GM11168 (cell line): Measurements from ENCODE around the gene TIMM44.

ENCODE experiments used
- in situ Hi-C: fragments of 300-500 bp; cut with MboI; formaldehyde crosslinking; loops from one replicate; pipeline ENCODE4 v1.12.0; 2022; ENCODE audit warnings: low sequenced_read_pairs; ENCODE audit not compliant: unreplicated experiment

The TIMM44 gene, protein sequence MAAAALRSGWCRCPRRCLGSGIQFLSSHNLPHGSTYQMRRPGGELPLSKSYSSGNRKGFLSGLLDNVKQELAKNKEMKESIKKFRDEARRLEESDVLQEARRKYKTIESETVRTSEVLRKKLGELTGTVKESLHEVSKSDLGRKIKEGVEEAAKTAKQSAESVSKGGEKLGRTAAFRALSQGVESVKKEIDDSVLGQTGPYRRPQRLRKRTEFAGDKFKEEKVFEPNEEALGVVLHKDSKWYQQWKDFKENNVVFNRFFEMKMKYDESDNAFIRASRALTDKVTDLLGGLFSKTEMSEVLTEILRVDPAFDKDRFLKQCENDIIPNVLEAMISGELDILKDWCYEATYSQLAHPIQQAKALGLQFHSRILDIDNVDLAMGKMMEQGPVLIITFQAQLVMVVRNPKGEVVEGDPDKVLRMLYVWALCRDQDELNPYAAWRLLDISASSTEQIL

DNA sequence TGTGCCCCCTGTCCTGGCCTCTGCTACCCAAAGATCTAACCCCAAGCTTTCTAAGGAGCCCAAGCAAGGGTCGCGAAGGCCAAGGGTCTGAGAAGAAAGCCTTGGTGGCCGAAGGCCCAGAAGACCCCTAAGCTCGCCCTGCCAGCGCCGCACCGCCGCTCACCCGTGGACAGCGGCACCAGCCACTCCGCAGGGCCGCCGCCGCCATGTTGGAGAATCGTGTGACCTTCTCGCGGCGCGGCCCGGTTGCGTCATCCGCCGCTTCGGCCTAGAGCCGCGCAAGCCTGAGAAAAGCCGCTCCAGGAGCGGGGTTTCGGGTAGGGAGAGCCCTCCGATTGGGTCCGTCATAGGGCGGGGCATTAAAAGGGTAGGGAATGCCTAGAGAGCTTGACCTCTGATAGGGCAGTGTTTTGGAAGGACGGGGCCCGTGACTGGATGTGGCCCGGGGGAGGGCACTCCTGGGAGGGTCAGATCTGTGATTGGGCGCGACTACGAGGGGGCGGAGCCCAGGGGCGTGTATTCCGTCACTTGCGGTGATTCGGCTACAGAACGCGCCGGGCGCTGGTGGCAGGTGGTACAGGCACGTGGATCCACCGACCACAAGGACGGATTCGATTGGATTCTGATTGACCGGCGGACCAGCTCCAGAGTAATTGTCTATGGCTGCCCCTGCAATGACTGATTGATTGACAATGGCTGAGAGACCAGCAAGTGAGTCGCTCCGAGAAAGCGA is at the start of gene TIMM44:
Gene TIMM44 (minus strand): TSS at position 223 of the 733 bp plus-strand sequence. CDS start 15 bp downstream, at position 208.
- in situ Hi-C loops: no loop called here

DNA sequence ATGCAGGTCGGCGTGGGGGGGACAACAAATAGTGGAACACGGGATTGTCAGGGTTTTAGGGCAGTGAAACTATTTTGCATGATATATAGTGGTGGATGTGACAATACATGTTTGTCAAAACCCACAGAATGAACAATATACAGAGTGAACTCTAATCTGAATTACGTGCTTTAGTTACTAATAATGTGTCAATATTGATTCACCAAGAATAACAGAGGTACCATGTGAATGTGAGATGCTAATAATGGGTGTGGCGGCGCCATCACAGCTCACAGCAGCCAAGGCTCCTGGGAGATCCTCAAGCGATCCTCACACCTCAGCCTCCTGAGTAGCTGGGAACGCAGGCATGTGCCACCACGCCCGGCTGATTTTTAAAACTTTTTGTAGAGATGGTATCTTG is 49.1 kb upstream of the TIMM44 start:
- in situ Hi-C loops: no loop called here

DNA sequence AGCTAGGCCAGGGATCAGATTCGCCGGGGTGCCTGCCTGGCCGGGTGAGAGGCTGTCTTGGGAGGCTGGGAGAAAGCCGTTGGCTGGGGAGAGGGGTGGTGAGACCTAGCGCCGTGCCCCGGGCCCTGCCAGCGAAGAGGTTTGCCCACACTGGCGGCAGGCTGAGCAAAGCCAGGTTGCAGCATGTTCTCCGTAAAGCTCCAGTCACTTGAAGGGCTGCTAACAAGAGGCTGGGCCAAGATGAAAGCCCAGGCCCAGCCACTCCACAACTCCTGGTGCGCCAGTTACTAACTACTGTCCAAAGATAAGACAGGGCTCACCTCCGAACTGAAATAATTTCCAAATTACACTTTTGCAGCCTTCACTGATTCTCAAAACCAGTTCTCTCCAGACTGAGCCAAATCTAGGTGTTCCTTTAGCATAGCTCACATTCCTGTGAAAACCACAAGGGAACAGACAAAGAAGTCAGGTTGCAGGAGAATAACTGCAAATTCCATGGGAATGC is 45.7 kb upstream of the TIMM44 start:
- in situ Hi-C loops: no loop called here

DNA sequence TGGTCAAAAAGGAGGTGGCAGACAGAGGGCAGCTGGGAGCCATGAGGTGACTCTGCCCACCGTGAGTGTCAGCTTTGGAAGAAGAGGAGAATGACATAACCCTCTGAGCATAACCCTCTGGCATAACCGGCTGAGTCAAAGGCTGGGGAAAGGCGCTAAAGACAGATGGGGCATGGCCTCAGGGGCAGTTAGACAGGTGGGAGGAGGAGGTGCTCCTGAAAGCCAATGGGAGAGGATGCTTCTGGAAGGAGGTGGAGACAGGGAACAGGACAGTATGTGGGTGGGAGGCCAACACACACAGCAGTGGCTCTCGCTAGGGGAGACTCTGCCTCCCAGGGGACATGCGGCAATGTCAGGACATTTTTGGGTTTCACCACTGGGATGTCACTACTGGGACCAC is 44.8 kb upstream of the TIMM44 start:
- in situ Hi-C loops: no loop called here

DNA sequence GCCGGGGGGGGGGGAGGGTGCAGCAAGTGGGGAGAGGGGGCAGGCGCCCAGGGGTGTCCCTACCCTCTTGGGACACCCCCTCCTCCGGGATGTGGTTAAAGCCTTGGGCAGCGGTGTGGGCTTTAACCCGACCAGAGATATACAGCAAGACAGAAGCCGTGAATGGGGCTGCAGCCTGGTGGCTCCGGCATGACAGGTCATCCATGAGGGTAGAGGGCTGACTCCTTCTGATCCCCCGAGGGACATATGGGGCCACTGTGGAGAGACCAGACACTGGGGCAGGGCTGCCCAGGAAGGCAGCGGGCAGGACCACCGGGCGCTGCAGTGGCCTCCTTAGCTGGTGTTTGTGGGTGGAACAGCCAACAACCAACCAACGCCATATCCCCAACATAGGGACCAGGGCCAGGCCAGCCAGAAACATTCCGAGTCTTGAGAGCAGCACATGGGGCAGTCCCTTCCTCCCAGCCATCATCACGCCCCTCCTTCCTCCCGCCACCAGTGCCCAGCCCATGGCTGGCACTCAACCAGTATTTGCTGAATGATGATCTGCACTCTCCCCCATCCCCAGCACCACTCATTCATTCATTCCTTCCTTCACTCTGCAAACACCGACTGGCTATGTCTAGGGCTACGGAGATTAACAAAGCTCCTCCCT is 43.8 kb upstream of the TIMM44 start:
- in situ Hi-C loops: no loop called here

DNA sequence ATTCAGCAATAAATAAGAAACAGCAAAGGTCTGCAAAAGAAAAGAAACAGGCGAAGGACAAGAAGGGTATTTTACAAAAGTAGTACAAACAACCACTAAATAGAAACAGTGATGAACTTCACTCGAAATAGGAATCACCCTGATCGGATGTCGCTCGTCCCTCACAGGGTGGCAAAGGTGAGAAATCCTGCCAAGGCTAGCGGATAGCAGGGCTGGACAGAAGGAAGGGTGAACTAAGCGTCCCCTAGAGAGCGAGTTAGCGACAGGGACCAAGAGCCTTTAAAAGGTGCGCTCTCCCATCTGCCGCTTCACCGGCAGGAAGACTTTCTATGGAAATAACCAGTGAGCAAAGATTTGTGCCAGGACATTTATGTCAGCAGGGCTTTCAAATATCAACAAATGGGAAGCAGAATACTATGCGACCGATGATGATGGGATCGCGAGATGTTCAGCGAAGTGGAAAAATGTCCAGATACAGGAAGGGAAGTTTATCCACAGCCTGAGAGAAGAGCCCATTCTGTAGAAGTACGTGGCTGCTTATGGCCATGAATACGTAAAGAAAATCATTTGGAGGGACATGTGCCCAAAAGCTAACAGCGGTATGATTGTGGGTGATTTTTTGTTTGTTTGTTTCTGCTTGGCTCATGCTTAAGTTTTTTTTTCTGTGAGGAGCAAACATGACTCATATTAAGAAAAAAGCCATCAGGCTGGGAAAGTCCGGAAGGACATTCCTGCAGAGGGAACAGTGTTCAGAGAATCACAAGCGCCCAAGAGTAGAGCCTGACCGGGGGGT is 43.1 kb upstream of the TIMM44 start:
- in situ Hi-C loops: no loop called here

DNA sequence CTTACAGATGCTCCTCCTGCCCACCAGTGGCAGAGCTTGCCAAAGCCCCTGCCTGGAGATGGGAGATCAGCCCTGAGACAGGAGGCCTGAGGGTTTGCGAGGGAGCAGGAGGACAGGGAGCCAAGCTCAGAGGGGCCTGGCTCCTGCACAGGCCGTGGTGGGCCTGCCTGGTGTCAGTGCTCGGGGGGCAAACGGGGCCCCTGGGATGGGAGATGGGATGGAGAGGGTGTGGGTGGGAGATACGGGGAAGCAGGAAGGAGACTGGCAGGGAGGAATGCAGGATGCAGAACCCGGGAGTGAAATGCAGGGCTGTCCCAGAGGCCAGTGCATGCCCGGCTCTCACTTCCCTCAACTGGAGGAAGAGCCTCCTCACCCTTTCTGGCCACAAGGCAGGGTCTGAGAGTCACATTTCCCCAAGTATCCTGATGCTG is 42.0 kb upstream of the TIMM44 start:
- in situ Hi-C loops: no loop called here

DNA sequence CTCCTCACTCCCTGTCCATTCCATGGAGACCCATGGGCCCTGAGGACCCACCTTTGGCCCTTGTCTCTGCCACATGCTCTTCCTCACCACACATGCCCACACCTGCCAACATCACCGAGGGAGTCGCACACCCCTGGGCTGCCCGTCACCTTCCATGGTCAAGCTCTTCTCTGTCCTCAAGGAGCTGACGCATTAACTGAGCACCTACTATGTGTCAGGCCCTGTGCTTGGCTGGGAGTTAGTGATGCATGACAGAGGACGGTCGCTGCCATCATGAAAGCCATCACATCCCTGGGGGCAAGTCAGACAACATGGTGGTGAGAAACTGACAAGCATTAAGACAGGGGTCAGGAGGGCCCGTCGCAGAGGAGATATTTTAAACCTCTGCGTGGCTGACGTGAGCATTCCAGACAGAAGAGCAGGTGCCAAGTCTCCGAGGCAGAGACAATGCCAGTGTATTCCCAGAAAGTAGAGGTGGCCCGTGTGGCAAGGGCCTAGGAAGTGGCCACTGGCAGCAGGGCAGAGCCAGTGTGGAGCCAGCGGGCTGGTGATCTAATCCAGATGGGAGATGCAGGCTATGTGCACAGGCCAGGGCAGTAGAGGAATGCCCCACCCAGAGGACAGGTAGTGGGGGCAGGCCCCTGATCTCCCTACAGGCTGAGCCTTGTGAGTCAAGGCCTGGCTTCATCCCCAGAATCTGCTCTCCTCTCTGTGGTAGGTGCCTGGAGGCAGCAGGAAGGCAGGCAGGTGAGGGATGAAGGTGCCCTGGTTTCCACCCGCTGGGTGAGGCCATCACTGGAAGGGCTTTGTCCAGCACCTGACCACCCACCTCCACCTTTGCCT is 40.8 kb upstream of the TIMM44 start:
- in situ Hi-C loops: no loop called here

DNA sequence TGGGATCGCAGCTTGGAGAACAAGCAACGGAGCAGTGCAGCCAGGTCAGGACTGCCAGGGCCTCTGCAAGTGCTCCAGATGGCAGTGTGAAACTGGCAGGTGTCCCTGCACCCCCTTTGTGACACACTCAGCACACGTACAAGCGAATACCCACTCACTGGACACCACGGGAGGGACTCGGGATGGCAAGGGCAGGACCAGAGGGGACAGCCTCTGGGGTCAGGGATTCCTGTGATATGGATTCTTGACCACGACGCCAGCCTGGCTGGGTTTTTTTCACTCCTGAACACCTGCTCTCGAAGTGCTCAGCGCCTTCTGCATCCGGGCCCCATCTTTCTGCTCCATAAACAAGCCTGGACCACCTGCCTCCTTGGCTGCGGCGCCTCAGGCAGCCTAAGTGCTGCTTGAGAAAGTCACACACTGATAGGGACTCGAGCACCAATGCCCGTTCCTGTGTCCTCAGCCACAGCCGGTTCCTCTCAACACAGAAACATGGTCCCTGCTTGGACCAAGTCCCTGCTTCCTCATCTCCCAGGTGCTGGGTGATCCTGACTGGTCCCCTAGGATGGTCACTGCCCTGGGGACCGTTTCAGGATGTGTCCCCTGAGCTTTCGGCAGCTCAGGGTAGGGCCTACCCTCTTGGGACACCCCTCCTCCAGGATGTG is 40.0 kb upstream of the TIMM44 start:
- in situ Hi-C loops: no loop called here

DNA sequence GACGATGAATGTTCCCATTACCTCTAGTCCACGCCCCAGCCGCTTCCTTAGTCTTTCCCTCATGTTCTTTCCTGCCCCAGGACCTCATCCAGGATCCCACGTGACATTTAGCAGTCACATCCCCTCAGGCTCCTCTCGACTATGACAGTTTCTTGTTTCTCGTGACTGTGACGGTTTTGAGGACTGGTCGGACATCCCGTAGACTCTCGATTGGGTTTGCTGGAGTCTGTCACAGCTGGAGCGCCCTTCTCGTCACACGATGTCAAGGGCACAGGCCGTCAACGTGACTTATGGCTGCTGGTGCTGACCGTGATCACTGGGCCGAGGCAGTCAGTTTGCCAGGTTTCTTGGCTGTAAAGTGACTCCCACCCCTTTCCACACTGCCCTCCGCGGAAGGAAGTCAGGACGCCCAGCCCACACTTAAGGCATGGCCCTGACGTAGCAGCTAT is 39.2 kb upstream of the TIMM44 start:
- in situ Hi-C loops: no loop called here

DNA sequence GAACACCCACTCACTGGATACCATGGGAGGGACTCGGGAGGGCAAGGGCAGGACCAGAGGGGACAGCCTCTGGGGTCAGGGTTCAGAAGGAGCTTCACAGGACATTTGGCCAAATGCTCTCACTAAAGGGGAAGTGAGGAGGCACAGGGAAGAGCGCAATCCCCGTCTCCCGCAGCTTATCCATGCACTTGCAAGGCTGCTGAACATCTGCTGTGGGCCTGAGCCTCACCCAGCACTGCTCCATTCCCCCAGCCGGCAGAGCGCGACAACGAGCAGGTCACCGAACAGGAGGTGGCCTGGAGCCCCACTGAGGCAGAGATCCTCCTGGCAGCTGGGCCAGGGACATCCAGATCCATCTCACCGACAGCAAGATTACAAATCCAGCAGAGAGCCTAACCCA is 38.6 kb upstream of the TIMM44 start:
- in situ Hi-C loops: no loop called here

DNA sequence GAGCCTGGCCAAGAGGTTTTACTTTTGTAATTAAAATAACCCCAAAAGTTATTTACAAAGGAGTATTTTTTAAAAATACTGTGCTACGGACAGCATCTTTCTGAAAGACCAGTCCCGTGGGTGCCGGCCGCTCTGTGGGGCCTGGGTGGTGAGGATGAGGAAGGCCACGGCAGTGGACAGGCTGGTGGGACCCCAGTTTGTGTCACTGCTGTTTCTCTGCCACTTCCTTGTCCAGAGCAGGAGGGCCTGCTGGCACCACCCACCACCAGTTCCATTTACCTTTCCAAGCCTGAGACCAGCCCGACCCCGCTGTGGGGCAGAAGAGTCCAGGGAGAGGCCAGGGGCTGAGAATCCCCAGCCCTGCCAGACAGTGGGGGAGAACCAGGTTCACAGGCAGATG is 38.2 kb upstream of the TIMM44 start:
- in situ Hi-C loops: no loop called here

DNA sequence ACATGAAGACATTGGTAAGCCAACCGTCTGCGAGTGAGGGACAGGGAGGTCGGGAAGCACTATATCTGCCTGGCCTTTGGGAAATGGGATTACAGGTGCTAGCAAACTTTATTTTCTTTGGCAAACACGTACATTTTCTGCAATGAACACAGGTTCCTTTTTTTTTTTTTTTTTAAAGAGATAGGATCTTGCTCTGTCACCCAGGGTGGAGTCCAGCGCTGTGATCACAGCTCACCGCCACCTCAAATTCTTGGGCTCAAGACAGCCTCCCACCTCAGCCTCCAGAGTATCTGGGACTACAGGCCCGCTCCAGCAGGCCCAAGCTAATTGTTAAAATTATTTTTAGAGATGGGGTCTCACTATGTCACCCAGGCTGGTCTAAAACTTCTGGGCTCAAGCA is 37.7 kb upstream of the TIMM44 start:
- in situ Hi-C loops: no loop called here

DNA sequence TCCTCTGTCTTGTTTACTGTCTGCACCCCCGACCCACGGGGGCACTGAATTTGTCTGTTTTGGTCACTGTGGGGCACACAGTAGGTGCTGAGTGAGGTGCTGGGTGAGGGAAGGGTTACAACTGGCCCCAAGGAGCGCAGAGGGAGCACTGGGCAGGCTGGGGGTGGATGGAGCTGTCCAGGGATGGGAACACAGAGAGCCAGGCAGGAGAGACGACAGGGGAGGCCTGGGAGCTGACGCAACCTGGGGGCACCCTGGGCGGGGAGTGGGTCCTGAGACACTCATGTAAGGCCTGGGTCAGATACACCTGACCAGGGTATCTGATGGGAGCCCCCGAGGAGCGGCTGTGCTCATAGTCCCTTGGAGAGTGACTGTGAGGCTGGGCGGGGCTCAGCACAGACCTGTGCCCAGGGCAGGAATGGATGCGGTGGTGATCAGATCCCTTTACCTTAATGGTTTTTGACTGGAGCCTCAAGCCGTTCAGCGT is 37.2 kb upstream of the TIMM44 start:
- in situ Hi-C loops: no loop called here

DNA sequence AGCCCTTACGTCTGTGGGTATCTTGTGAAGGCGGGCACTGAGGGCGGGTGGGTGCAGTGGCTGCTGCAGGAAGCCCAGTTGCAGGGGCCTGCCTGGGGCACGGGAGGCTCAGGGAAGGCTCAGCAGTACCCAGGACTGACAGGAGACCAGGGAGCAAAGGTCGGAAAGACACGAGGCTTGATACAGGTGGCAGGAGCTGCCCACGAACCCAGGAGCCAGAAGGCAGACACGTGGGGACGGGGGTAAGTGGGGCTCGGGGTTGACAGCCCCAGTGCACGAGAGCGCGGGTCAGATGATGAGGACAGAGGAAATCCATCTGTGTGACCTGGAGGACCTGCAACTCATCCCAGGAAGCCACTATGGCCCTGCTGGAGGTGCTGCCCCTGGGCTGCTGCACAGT is 36.7 kb upstream of the TIMM44 start:
- in situ Hi-C loops: no loop called here

DNA sequence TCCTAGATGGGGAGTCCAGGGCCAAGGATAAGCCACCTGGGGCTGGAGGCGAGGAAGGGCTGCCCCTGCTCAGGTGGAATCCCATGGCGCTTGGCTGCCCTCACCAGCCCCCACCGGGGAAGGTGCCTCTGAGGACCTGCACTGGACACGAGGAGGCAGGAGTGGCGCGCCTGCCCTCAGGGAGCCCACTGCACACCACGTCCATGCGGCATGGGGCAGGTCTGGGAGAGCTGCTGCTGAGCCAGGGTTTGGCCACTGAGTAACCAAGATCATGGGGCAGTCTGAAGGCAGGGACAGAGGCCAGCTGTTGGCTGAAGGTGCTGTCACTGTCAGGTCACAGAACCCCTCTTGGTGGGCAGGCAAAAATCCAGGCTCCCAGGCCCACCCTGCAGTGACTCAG is 36.1 kb upstream of the TIMM44 start:
- in situ Hi-C loops: no loop called here

DNA sequence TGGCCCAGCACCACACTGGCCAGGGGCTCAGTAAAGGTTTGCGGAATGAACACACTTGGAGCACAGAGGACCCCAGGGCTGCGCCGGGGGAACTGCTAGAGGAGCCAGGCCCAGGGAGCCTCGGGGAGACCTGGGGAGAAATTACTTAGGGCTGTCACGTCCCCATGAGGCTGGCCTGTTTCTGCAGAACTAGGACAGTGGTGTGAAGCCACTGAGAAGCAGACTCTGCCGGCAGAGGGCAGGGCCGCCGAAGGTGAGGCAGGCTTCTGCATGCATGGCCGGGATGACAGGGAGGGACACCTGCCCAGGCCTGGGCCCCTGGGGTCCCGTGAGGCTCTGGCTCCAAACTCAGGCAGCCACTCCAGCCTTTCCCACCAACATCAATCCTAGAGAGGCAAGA is 35.5 kb upstream of the TIMM44 start:
- in situ Hi-C loops: no loop called here

DNA sequence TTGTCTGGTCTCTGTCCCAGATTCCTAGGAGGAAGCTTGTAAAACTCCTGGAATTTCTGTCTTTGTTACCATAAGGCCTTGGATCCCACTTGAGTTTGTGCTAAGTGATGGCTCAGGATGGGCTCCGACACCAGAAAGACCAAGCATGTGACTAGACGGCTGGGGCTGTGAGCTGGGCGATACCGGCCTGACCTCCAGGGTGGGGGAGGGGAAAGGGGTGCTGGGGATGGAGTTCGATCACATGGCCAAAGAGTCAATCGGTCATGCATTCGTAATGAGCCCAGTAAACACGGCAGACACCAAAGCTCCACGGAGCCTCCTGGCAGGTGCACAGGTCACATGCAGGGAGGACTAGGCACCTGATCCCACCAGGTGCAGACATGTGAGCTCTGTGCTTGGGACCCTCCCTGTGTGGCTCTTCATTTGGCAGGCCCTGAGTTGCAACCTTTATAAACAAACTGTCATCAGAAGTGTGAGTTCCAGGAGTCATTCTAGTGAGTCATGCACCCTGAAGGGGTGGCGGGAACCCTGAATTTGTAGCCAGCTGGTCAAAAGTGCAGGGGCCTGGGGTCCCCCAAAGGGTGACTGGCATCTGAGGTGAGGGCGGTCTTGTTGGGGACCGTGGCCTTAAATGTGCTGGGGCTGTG is 34.8 kb upstream of the TIMM44 start:
- in situ Hi-C loops: no loop called here
